HUDEP-2 (cell line): ENCODE results near the gene PBRM1.
A peak's percentile ranks its signal among the peaks of the same experiment; 100 is the strongest.
"Not testable (repeated sequence)": the region's sequence is repeated elsewhere in the genome, so short reads cannot be mapped to it uniquely, and the experiment has no call there.

ENCODE experiments used
- DNase-seq, 76 experiments: peaks; one replicate each; lab custom pipeline; 2025; ENCODE audit not compliant: unreplicated experiment in 76 of 76; lab: John Stamatoyannopoulos, UW

Gene PBRM1

DNA sequence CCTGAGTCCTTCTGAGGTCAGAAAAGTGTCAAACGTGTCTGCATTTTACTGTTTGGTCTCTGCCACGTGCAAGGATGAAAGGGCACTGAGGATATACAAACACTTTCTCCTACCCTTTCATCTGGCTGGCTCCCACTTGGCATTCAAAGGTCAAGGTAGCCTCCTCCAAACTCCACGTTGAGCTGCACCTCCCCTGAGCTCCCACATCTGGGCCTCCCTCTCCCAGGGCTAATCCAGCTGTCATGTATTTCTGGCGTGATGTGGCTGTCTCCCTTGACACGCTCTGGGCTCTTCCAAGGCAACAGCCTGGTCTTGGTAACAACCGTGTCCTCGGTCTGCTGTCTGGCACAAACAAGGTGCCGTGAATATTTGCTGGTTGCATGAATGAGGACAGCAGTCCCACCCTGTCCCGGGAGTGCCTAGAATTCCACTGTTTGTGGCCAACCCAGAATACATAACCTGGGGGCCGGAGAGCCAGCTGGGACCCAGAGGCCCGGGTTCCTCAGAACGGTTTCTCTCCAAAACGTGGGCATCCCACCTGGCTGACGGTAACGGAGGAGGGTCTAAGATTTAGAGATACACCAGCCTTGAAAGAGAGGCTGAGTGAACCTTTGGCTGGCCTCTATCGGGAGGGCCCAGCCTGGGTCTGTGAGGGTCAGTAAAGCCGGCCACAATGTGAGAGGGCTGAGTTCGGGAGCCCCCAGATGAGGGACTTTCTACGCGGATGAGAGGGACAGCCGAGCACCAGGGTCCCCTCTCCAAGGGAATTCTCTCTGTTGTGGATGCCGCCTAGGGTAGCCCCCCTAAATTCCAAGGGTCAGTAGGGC lies 19.1 kb upstream of the PBRM1 start:
- peak in 13 of 76 experiments; percentile 9 to 45 (median 16) for DNase-seq

- peak in 29 of 76 experiments; percentile 1 to 63 (median 19) for DNase-seq
Observed at GRCh38 chr3:52703341-52703740, 17.6 kb upstream of the PBRM1 start.

- no peak for DNase-seq
Observed at GRCh38 chr3:52697632-52697965, 11.9 kb upstream of the PBRM1 start.

- DNase-seq, result no peak
Observed at GRCh38 chr3:52696830-52697631, 11.3 kb upstream of the PBRM1 start.

GRCh38 chr3:52695798-52696671 lies 10.3 kb upstream of the PBRM1 start:
- DNase-seq, result no peak

- no peak for DNase-seq
Observed at GRCh38 chr3:52694528-52695189, 8.9 kb upstream of the PBRM1 start.

GRCh38 chr3:52693071-52693470 lies 7.4 kb upstream of the PBRM1 start:
- DNase-seq, result no peak

- DNase-seq, result no peak
Observed at GRCh38 chr3:52690560-52690959, 4.8 kb upstream of the PBRM1 start.

GRCh38 chr3:52689151-52689550 lies 3.4 kb upstream of the PBRM1 start:
- DNase-seq, result no peak

GRCh38 chr3:52688266-52688665 lies 2.6 kb upstream of the PBRM1 start:
- DNase-seq, result no peak

GRCh38 chr3:52685285-52685708 lies 416 bp downstream of the PBRM1 start:
- peak in 66 of 76 experiments; percentile 25 to 89 (median 70) for DNase-seq

GRCh38 chr3:52684184-52684583 lies 1.5 kb downstream of the PBRM1 start:
- DNase-seq, result no peak

- DNase-seq, result no peak
Observed at GRCh38 chr3:52683611-52684010, 2.1 kb downstream of the PBRM1 start.

GRCh38 chr3:52682016-52682415 lies 3.7 kb downstream of the PBRM1 start:
- DNase-seq, result peak in 47 of 76 experiments; percentile 7 to 61 (median 27)

DNA sequence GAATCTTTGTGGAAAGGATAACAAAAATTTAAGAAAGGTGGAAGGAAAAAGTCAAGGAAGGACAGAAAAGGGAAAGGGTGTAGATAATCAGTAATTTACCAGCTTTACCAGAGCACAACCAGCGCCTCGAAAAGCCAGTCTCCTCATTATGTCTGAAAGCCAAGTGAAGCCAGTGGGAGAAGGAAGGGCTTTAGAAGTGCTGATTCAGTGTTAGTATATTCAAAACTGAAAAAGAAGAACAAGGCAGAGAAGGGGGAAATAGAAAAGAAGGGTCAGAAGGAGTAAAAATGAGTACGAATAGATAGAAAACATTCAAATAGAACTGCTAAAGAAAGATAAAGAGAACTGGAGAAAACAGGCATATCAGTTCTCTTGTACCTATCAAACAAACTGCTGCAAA lies 4.1 kb downstream of the PBRM1 start:
- no peak for DNase-seq

DNA sequence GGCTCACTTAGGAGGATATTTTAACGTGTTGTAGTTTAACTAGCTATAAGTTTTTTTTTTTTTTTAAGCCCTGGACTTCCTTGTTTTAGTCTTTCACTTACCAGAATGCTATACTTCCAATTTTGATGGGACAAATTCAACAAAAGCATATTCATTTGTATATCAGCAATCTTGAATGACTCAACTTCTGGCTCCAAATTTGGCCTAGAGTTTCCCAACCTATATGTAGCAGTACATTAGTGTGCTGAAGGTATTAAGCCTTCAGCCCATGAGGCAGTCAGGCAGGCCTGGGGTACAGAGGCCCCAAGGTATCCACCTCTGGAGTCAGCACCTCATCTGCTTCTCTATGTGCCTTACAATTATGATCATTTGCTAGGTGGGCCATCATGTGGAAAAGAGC lies 5.9 kb downstream of the PBRM1 start:
- peak in 1 of 76 experiments; percentile 9 for DNase-seq

DNA sequence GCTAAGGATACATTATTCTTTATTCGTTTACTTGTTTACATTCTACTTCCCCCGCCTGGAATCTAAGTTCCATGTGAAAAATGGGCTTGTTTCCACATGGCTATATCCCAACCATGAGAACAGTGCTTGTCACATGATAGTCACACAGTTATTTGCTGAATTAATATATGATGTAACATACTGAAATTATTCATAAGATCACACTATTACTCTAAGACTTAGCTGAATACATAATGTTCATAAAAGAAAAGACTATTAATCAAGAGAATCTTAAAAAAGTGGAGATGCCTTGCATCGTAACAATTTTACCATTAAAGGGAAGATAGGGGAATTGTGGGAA lies 6.5 kb downstream of the PBRM1 start:
- no peak for DNase-seq

DNA sequence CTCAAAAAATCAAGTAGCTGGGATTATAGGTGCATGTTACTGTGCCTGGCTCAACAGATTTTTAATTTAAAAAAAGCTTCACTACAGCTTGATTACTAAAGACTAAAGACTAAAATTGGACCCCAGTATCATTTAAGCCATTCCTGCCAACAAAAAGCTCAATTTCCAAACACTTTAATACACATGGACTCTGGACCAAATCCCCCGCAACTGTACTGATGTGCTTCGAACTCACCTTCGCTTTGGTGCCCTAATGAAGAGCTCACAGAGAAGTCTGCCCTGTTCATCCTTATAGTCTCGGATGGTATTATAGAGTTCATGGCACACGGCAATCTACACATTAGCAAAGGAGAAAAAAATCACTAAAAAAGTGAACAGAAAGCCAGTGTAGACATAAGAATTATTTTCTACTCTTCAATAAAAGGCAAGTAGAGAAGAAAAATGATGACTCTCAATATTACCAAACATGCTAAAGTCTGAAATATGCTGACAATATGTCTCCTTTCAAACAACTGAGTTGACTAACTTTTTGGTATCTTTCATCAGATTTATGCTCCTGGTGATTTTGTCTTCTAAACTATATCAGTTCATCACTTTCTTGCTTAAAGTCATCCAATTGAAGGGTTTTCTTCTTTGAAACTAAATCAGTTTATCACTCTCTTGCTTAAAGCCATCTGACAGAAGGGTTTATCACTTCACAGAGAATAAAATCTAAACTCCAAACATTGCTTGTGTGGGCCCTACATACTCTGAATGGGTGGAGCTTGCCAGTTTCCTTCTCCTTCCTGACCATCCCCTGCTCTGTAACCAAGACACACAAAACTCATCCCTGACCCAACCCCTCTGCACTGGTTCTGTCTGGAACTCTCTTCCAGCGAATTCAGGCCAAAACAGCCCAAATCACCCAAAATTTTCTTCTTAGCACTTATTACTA lies 7.2 kb downstream of the PBRM1 start:
- DNase-seq, result no peak

DNA sequence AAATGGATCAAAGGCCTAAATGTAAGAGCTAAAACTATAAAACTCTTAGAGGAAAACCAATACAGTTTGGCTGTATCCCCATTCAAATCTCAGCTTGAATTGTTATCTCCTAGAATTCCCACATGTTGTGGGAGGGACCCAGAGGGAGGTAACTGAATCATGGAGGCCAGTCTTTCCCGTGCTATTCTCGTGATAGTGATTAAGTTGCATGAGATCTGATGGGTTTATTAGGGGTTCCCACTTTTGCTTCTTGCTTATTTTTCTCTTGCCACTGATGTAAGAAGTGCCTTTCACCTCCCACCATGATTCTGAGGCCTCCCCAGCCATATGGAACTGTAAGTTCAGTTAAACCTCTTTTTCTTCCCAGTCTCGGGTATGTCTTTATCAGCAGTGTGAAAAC lies 9.5 kb downstream of the PBRM1 start:
- DNase-seq, result not testable (repeated sequence)
